NCI-H187 (cell line): Measurements from ENCODE around the gene PIKFYVE.
"Not testable (repeated sequence)": the region's sequence is repeated elsewhere in the genome, so short reads cannot be mapped to it uniquely, and the experiment has no call there.

Experiments
- DNase-seq, 2 experiments: peaks; one replicate each; lab custom pipeline; 2025; lab: John Stamatoyannopoulos, UW

PIKFYVE gene

GRCh38 chr2:208306291-208306690 lies 40.2 kb downstream of the PIKFYVE start:
- no peak for DNase-seq

- DNase-seq, result no peak
Measured at GRCh38 chr2:208311321-208311720, 45.3 kb downstream of the PIKFYVE start.

GRCh38 chr2:208311954-208312353 lies 45.9 kb downstream of the PIKFYVE start:
- no peak for DNase-seq

GRCh38 chr2:208315081-208315788 lies 49.2 kb downstream of the PIKFYVE start:
- no peak for DNase-seq

- DNase-seq, result no peak
Measured at GRCh38 chr2:208318127-208318526, 52.1 kb downstream of the PIKFYVE start.

- DNase-seq, result no peak
Measured at GRCh38 chr2:208319391-208319790, 53.3 kb downstream of the PIKFYVE start.

- no peak for DNase-seq
Measured at GRCh38 chr2:208320686-208321085, 54.6 kb downstream of the PIKFYVE start.

- DNase-seq, result no peak
Measured at GRCh38 chr2:208326016-208326415, 60.0 kb downstream of the PIKFYVE start.

- no peak for DNase-seq
Measured at GRCh38 chr2:208329485-208329884, 63.4 kb downstream of the PIKFYVE start.

- DNase-seq, result no peak
Measured at GRCh38 chr2:208334230-208334629, 68.2 kb downstream of the PIKFYVE start.

GRCh38 chr2:208346756-208347155 lies 80.7 kb downstream of the PIKFYVE start:
- no peak for DNase-seq

- no peak for DNase-seq
Measured at GRCh38 chr2:208350610-208351009, 84.6 kb downstream of the PIKFYVE start.

GRCh38 chr2:208352644-208353567 lies 86.9 kb downstream of the PIKFYVE start:
- no peak for DNase-seq

GRCh38 chr2:208354964-208355381 lies 88.9 kb downstream of the PIKFYVE start:
- no peak for DNase-seq

GRCh38 chr2:208356420-208356819 lies 90.4 kb downstream of the PIKFYVE start:
- DNase-seq, result not testable (repeated sequence)

GRCh38 chr2:208356846-208357574 lies 91.0 kb downstream of the PIKFYVE start:
- no peak for DNase-seq

GRCh38 chr2:208358758-208359631 lies 92.9 kb downstream of the PIKFYVE start:
- no peak for DNase-seq

- no peak for DNase-seq
Measured at GRCh38 chr2:208359632-208359986, 93.6 kb downstream of the PIKFYVE start.

- no peak for DNase-seq
Measured at GRCh38 chr2:208360259-208361076, 94.4 kb downstream of the PIKFYVE start.

GRCh38 chr2:208361077-208361441 lies 95.0 kb downstream of the PIKFYVE start:
- no peak for DNase-seq

- no peak for DNase-seq
Measured at GRCh38 chr2:208363485-208363884, 97.4 kb downstream of the PIKFYVE start.
